Measurements from ENCODE around the gene JMJD6.
A peak's percentile ranks its signal among the peaks of the same experiment; 100 is the strongest.
"Not testable (repeated sequence)": the region's sequence is repeated elsewhere in the genome, so short reads cannot be mapped to it uniquely, and the experiment has no call there.

JMJD6 gene

DNA sequence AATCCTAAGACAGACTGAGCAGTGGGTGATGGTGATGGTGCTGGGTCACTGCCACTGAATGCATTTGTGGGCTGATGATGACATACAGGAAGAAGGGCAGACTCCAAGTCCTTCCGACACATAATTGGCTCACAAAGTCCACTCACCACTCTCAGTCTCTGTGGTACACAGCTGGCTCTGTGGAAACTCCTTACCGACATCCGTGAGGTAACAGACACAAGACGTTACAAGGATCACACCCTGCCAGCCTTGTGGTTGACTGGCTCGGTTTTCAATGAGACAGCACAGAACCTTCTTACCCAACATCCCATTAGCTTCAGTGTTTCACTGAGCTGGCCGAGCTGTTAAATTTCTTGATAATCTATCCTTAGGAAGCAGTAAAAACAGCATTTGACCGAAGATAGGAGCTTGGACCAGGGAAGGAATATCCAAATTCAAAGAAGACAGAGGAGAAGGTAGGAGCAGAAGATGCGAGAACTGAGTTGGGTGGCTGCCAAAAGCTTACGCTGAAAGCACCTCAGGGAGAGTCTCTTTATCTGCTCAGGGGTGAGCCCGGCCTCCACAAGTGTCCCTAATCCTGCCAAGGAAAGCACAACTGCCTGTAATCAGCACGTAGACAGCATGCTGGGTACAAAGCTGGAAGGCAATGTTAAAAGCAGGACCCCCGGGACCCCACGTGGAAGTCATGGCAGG lies 10.1 kb downstream of the JMJD6 start:
- no peak for DNase-seq (ENCODE audit: low spot score)

GRCh38 chr17:76715496-76715830 lies 10.9 kb downstream of the JMJD6 start:
- DNase-seq (ENCODE audit: low spot score), result no peak

GRCh38 chr17:76714822-76715495 lies 11.4 kb downstream of the JMJD6 start:
- peak; percentile 60 for DNase-seq (ENCODE audit: low spot score)

- no peak for DNase-seq (ENCODE audit: low spot score)
These were observed 12.1 kb downstream of the JMJD6 start for GRCh38 chr17:76714336-76714735.

- DNase-seq (ENCODE audit: low spot score), result no peak
These were observed 12.6 kb downstream of the JMJD6 start for GRCh38 chr17:76713765-76714164.

DNA sequence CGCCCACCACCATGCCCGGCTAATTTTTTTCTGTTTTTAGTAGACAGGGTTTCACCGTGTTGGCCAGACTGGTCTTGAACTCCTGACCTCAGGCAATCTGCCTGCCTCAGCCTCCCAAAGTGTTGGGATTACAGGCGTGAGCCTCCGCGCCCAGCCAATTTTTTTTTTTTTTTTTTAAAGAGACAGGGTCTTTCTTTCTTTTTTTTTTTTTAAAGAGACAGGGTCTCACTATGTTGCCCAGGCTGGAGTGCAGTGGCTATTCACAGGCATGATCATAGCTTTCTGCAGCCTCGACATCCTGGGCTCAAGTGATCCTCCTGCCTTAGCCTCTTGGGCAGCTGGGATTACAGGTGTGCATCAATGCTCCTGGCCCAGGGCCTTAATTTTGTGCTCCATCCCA lies 14.1 kb downstream of the JMJD6 start:
- DNase-seq (ENCODE audit: low spot score), result not testable (repeated sequence)

DNA sequence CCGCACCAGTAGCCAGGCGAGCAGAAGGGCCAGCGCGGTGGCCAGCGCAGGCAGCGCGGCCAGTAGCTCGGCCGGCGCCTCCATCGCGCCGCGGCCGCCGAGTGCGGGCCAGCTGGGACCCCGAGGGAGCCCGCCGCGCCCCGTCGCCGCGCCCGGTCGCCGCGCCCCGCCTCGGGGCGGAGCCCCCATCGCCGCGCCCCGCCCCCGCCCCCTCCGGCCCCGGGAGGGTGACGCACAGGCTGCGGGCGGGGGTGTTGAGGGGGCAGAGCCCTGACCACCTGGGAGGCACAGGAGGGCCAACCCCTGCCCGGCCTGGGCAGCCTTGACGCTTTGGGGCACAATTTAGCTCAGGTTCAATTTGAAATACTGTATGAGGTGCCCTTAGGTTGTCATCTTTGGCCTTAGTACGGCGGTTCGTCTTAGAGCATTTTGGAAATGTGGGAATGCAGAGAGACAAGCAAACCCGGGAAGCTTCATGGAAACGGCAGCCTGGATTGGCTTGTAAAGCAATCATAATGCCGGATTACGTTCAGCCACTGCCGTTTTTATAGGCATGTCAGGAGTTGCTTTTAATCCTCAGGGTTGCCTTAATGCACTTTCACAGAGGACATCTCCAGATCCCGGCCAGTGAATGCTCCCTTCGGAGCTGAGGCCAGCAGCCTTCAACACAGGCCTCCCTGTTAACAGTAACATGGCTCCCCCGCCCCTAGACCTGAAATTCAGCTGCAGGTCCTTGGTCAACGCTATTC lies 15.4 kb downstream of the JMJD6 start, which contains the start of gene MXRA7:
Gene MXRA7, minus strand, starts transcription at position 103 of the 749 bp plus-strand sequence. Its CDS starts 19 bp downstream, at position 84.
- DNase-seq (ENCODE audit: low spot score), result peak; percentile 77

DNA sequence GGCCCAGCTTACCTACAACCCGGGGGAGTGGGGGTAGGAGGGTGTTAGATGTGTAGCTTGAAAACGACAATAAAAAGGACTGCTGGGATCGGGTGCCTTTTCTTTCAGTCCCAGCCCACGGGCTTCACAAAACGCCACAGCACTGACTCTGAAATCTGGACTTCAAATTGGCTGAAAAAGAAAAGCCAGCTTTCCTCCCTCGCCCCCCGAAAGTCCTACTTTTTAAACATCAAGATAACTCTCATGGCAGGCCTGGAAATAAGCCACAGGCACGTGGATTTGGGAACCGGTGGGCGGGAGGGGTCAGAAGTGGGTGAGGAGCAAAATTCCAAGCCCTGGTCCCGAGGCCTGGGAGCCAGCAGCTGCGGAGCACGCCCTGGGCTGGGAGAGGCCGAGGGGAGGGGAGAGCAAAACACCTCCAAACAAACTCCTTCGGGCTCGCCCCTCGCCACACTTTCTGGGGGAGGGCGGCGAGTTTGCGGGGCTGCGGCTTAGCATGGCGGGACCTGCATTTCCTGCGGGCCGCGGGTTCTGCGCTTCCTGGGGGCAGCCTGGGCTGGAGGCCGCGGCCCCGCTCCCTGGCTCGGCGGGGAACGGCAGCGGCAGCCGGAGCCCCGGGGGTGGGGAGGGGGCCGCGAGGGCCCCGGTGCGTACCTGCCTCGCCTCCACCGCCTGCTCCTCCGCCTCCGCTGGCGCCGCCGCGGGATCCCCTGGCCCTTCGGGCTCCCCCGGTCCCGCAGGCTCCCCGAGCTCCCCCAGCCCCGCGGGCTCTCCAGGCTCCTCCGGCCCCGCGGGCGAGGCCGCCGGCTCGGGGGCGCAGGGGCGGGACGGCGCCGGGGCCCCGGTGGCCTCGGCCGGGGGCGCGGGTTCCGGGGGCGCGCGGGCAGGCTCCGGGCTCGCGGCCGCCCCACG lies 16.2 kb downstream of the JMJD6 start:
- DNase-seq (ENCODE audit: low spot score), result not testable (repeated sequence)

- no peak for DNase-seq (ENCODE audit: low spot score)
These were observed 17.1 kb downstream of the JMJD6 start for GRCh38 chr17:76709077-76709950.

GRCh38 chr17:76707985-76708807 lies 18.2 kb downstream of the JMJD6 start:
- no peak for DNase-seq (ENCODE audit: low spot score)

GRCh38 chr17:76706817-76707216 lies 19.6 kb downstream of the JMJD6 start:
- DNase-seq (ENCODE audit: low spot score), result no peak

GRCh38 chr17:76704805-76705204 lies 21.6 kb downstream of the JMJD6 start:
- DNase-seq (ENCODE audit: low spot score), result no peak

GRCh38 chr17:76702941-76703637 lies 23.3 kb downstream of the JMJD6 start:
- DNase-seq (ENCODE audit: low spot score), result no peak

- DNase-seq (ENCODE audit: low spot score), result no peak
These were observed 24.3 kb downstream of the JMJD6 start for GRCh38 chr17:76702076-76702475.

- no peak for DNase-seq (ENCODE audit: low spot score)
These were observed 24.9 kb downstream of the JMJD6 start for GRCh38 chr17:76701471-76701967.

DNA sequence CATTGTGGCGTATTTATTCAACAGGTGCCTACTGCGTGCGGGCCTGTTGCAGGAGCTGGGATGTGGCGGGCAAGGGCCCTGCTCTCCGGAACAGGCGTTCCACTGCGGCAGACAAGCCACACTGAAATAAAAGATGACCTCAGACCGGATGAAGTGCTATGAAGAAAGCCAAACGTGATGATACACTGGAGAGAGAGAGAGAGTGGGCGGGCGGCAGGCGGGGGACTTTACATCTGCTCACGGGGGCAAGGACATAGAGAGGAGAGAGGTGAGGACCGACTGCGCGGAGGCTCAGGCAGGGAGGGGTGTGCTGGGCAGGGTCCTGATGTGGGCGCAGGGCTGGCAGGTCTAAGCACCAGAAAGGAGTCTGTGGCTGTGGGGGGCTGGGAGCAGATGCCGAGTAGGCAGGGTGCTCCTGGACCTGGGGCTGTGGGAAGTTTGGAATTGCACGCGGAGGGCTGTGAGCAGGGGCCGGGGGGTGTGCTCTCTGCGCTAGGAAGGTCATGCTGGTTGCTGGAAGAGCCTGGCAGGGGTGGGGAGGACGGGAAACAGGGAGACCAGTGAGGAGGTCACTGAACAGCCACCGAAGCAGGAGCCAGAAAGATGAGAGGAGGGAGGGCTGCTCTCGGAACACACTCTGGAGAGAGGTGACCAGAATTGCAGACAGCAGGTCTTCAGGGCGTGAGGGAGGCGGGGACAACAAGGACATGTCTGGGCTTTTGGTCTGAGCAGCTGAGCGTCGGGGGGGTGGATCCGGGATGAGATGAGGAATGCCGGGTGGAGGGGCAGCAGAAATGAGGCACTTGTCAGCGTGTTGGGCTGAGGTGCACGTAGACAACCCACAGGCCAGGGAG lies 25.6 kb downstream of the JMJD6 start:
- no peak for DNase-seq (ENCODE audit: low spot score)

GRCh38 chr17:76700270-76700616 lies 26.2 kb downstream of the JMJD6 start:
- DNase-seq (ENCODE audit: low spot score), result no peak

DNA sequence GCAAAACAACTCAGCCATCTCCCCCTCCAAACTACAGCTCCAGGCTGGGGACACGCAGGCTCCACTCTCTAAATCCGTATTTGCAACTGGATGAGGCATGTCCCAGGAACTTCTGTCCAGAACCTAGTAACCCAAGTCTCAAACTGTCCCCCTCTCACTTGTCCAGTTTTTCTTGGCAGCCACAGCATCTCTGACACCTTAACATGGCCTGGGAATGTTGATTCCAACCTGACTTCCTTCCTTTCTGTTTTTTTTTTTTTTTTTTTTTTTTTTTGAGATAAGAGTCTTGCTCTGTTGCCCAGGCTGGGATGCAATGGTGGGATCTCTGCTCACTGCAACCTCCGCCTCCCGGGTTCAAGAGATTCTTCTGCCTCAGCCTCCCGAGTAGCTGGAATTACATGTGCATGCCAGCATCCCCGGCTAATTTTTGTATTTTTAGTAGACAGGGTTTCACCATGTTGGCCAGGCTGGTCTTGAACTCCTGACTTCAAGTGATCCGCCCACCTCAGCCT lies 27.9 kb downstream of the JMJD6 start:
- DNase-seq (ENCODE audit: low spot score), result not testable (repeated sequence)

Measured in germinal center (tissue), 1 donor.